Omental fat pad (tissue), 4 donors: ENCODE data around the gene RRP9. TPM values are rescaled to one million over a fixed set of nuclear protein-coding genes. Genes with fewer than 3 reads are reported as not detected.

Experiments used
- ATAC-seq: fragments of 150-250 bp; one replicate; pipeline ENCODE4 v1.9.1; 2016; ENCODE audit warnings: mild to moderate bottlenecking, moderate library complexity; ENCODE audit not compliant: low FRiP score
- DNase-seq: peaks from one replicate; pipeline ENCODE4 v3.0.0-alpha.2; 2019; ENCODE audit warnings: low spot score
- CTCF ChIP-seq, 3 donors: fragments of 450-650 bp; IDR thresholded peaks; one replicate each; pipeline ENCODE4 v1.5.1; 2016 to 2017; ENCODE audit warnings: antibody characterized with exemption in 3 of 3, mild to moderate bottlenecking in 3 of 3, moderate library complexity in 2 of 3
- total RNA-seq, 4 donors: library from RNA; depleted of rRNA; stranded (reverse); fragments of >200 nt; gene quantifications; one replicate each; pipeline ENCODE4 v1.1.0, GENCODE V29; 2016

RRP9 gene
- total RNA-seq, 4 donors from 2014 or later = 19.2 to 55.8 (median 21.3) TPM

GRCh38 chr3:51966016-51966415 lies 24.3 kb upstream of the RRP9 start:
- ATAC-seq = no peak
- no peak for DNase-seq
- TF ChIP-seq CTCF (IDR thresholded peaks at IDR 0.05) = no peak

GRCh38 chr3:51964521-51964920 lies 22.8 kb upstream of the RRP9 start:
- no peak for ATAC-seq
- no peak for TF ChIP-seq CTCF (IDR thresholded peaks at IDR 0.05)
- no peak for DNase-seq

- no peak for TF ChIP-seq CTCF (IDR thresholded peaks at IDR 0.05)
- no peak for DNase-seq
These were observed 22.3 kb upstream of the RRP9 start for GRCh38 chr3:51963951-51964451.

GRCh38 chr3:51962854-51963530 lies 21.3 kb upstream of the RRP9 start:
- DNase-seq (no peak), ATAC-seq (no peak)
- no peak for TF ChIP-seq CTCF (IDR thresholded peaks at IDR 0.05)

More at GRCh38 chr3:51963951-51964451, 22.3 kb upstream of the RRP9 start:
- ATAC-seq = no peak

GRCh38 chr3:51961602-51962569 lies 20.2 kb upstream of the RRP9 start:
- ATAC-seq (no peak), DNase-seq (no peak)
- TF ChIP-seq CTCF (IDR thresholded peaks at IDR 0.05) = no peak

- DNase-seq = no peak
- no peak for ATAC-seq
- no peak for TF ChIP-seq CTCF (IDR thresholded peaks at IDR 0.05)
These were observed 19.3 kb upstream of the RRP9 start for GRCh38 chr3:51961011-51961410.
